Activated T-cell treated with anti-CD3 and anti-CD28 coated beads for 1 hour (primary cell): ENCODE results near the gene EIF2S2.

Experiments used
- DNase-seq: peaks from one replicate; pipeline ENCODE4 v3.0.0-alpha.2; 2020; ENCODE audit warnings: low read depth

The EIF2S2 gene

GRCh38 chr20:34062570-34063482 is 49.2 kb downstream of the EIF2S2 start:
- DNase-seq, result no peak

GRCh38 chr20:34061695-34062094 is 50.3 kb downstream of the EIF2S2 start:
- DNase-seq, result no peak

- no peak for DNase-seq
Observed at GRCh38 chr20:34060970-34061369, 51.1 kb downstream of the EIF2S2 start.

- no peak for DNase-seq
Observed at GRCh38 chr20:34058831-34059230, 53.2 kb downstream of the EIF2S2 start.

GRCh38 chr20:34055290-34055689 is 56.8 kb downstream of the EIF2S2 start:
- DNase-seq, result no peak

- no peak for DNase-seq
Observed at GRCh38 chr20:34052414-34052813, 59.6 kb downstream of the EIF2S2 start.

- DNase-seq, result no peak
Observed at GRCh38 chr20:34049897-34050695, 61.9 kb downstream of the EIF2S2 start.

GRCh38 chr20:34049389-34049788 is 62.7 kb downstream of the EIF2S2 start:
- no peak for DNase-seq

GRCh38 chr20:34047917-34048316 is 64.1 kb downstream of the EIF2S2 start:
- DNase-seq, result no peak

- no peak for DNase-seq
Observed at GRCh38 chr20:34047010-34047687, 64.9 kb downstream of the EIF2S2 start.

- no peak for DNase-seq
Observed at GRCh38 chr20:34045930-34046725, 65.9 kb downstream of the EIF2S2 start.

- DNase-seq, result no peak
Observed at GRCh38 chr20:34045294-34045693, 66.7 kb downstream of the EIF2S2 start.

- DNase-seq, result no peak
Observed at GRCh38 chr20:34043025-34043424, 69.0 kb downstream of the EIF2S2 start.

GRCh38 chr20:34042262-34042661 is 69.8 kb downstream of the EIF2S2 start:
- DNase-seq, result no peak

GRCh38 chr20:34041226-34041625 is 70.8 kb downstream of the EIF2S2 start:
- no peak for DNase-seq

GRCh38 chr20:34040300-34040995 is 71.6 kb downstream of the EIF2S2 start:
- no peak for DNase-seq
